GM21528 (cell line): ENCODE results near the gene PARN.
A peak's percentile ranks its signal among the peaks of the same experiment; 100 is the strongest.
"Not testable (repeated sequence)": the region's sequence is repeated elsewhere in the genome, so short reads cannot be mapped to it uniquely, and the experiment has no call there.

Source experiments
- ATAC-seq: cut with Tn5 transposase; IDR thresholded peaks from one replicate; pipeline ENCODE4 v1.9.1; 2021; ENCODE audit warnings: mild to moderate bottlenecking, moderate library complexity; ENCODE audit not compliant: unreplicated experiment, low FRiP score

The PARN gene

DNA sequence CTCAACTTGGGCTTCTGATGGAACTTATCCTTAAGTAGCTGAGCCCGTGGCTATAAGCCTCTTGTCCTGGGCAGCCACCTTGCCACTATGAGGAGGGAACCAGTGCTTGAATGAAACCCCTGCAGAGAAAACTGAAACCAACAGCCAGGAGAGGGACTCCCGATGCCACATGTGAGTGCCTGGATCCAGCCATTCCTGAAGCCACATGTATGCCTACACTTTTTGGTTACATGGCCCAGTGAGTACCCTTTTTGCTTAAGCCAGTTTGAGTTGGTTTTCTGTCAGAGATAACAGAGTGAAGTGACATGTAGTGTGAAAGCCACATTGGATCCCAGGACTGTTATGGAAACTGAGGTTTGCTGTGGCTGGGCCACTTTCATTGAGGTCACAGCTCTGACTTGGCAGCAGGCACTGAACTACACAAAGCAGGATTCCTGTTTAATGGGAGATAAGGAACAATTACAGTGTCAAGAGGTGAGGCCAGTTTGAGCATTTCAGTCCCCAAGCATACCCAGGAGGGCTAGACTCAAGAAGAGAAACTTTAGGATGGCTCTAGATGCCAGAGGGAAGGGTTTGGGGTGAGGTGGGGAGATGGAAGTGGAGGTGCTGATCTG lies 222.2 kb downstream of the PARN start:
- ATAC-seq, result no peak

GRCh38 chr16:14405611-14406537 lies 224.2 kb downstream of the PARN start:
- ATAC-seq, result peak; percentile 80

DNA sequence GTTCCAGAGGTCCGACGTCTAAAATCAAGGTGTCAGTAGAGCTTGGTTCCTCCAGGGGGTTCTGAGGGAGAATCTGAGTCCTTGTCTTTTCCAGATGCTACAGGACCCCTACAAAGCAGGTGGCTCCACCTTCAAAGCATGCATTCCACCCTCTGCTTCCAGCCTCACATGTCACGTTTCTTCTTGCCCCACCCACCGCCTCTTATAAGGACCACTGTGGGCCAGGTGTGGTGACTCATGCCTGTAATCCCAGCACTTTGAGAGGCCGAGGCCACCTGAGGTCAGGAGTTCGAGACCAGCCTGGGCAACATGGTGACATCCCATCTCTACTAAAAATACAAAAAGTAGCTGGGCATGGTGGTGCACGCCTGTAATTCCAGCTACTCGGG lies 227.1 kb downstream of the PARN start:
- not testable (repeated sequence) for ATAC-seq

- ATAC-seq, result not testable (repeated sequence)
Observed at GRCh38 chr16:14402114-14403000, 227.7 kb downstream of the PARN start.

DNA sequence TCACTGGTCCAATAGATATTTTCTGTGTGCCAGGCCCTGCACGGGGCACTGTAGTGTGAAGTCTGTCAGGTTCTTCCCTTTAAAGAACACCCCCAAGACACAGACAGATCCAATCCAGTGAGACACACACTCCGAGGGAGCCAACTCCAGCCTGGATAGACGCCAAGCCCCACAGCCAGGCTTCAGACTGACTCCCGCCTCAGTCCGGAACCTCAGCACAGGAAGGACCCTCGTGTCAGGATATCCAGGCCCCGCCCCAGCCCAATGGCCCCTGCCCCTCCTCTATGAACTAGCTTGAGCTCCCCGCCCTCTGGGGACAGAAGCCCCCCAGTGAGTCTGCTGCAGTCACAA lies 228.4 kb downstream of the PARN start:
- not testable (repeated sequence) for ATAC-seq

DNA sequence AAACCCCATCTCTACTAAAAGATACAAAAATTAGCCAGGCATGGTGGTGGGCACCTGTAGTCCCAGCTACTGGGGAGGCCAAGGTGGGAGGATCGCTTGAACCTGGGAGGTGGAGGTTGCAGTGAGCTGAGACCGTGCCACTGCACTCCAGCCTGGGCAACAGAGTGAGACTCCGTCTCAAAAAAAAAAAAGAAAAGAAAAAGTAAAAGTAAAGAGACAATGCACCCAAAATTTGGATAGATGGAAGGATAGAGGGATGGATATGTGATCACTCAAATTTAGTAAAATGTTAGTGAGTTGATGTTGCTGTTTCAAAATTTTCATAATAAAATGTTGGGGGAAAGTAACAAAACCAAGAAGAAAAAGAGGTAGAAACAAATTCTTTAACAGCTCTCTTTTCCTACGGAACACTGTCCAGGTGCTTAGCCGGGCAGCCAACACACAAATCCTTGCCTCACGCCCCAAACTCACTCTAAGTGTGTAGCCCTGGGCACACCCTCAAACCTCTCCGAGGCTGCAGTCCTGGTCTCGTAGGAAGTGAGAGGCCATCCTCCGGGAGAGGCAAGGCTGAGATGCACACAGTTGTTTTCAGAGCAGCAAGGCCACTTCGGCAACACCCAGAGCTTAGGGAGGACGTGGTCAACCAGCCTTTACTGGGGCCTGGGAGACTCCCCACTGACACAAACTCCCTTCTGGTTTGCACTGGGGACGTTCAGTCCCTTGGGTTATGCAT lies 228.9 kb downstream of the PARN start:
- not testable (repeated sequence) for ATAC-seq

- no peak for ATAC-seq
Observed at GRCh38 chr16:14400285-14400977, 229.6 kb downstream of the PARN start.

GRCh38 chr16:14399378-14400284 lies 230.4 kb downstream of the PARN start:
- ATAC-seq, result no peak

GRCh38 chr16:14398014-14398717 lies 231.9 kb downstream of the PARN start:
- ATAC-seq, result no peak

GRCh38 chr16:14395710-14396304 lies 234.3 kb downstream of the PARN start:
- not testable (repeated sequence) for ATAC-seq

DNA sequence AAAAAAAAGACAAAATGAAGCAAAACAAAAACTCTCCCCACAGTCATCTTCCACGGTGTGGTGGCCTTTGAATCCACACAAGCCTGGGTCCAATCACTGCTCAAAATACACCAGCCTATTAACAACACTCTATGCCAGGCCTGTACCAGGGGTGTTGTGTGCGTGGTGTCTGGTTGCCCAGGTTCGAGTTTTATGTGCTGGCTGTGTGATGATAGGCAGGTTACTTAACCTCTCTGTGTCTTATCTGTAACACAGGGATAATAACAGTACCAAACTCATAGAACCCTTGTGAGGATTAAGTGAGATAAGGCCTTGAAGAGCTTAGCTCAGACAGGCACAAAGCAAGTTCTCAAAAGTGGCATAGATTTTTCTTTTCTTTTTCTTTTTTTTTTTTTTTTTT lies 235.2 kb downstream of the PARN start:
- ATAC-seq, result no peak

DNA sequence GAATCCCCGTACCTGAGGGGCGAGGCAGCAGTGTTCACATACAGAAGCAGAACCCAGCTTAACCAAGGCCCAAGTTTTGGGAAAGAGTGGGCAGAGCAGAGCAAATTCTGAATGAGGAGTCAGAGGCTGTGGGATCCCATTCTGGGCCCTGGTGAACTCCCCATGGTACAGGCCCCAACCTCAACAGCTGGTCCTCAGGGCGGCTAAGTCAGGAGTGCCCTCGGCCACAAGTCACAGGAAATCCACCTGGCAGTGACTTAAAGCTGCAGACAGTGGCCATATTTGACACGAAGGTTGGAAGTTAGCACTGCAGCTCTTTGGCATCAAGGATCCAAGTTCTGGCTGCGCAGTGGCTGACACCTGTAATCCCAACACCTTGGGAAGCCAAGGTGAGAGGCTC lies 237.1 kb downstream of the PARN start:
- ATAC-seq, result no peak

DNA sequence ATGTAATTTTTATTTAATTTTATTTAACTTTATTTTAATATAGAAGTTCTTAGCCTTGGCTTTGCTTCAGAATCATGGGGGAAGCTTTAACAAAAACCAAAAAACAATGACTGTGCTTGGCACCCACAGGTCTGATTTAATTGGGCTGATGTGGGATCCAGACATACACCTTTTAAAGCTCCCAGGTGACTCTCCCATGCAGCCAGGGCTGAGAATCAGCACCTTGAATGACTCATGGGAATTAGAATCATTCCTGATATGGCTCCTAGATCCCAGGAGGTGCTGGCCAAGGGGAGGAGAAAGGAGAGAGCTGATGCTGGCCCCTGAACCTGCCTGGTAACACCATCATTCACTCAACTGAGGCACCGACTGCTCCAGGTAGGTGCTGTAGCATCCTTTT lies 240.7 kb downstream of the PARN start:
- ATAC-seq, result no peak

DNA sequence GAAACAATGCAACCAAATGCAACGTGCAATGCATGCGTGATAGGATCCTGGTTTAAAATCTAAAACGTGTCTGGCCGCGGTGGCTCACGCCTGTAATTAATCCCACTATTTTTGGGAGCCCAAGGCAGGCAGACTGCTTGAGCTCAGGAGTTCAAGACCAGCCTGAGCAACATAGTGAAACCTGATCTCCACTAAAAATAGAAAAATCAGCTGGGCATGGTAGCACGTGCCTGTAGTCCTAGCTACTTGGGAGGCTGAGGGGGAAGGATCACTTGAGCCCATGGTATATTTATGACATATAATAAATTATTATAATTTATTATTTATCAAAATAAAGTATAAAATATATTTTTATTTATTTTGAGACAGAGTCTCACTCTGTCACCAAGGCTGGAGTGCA lies 241.8 kb downstream of the PARN start:
- ATAC-seq, result no peak

DNA sequence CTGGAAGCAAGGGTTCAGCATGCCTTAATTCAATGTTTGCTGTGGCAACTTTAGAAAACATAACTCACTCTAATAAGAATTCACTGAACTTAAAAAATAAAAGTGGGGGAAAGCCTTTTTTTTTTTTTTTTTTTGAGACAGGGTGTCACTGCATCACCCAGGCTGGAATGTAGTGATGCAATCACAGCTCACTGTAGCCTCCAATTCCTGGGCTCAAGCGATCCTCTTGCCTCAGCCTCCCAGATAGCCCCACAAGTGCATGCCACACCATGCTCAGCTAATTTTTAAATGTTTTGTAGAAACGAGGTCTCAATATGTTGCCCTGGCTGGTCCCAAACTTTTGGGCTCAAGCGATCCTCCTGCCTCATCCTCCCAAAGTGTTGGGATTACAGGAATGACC lies 243.9 kb downstream of the PARN start:
- no peak for ATAC-seq
